Endodermal cell (in vitro differentiated cells): ENCODE results near the gene APBA1. TPM values are rescaled to one million over a fixed set of nuclear protein-coding genes. Genes with fewer than 3 reads are reported as not detected.

Experiments used
- DNase-seq: peaks from one replicate; pipeline ENCODE4 v3.0.0-alpha.2; 2017
- H3K27ac ChIP-seq: 2 replicates; pipeline ENCODE4 v1.5.1; 2013; ENCODE audit warnings: mild to moderate bottlenecking, low read depth, low read length, moderate library complexity
- H3K27me3 ChIP-seq: 2 replicates; pipeline ENCODE4 v1.6.1; 2013; ENCODE audit warnings: mild to moderate bottlenecking, low read length, moderate library complexity; ENCODE audit not compliant: insufficient read depth, control insufficient read depth, poor library complexity, severe bottlenecking
- H3K36me3 ChIP-seq: 2 replicates; pipeline ENCODE4 v1.7.0; 2013; ENCODE audit warnings: mild to moderate bottlenecking, low read length, moderate library complexity; ENCODE audit not compliant: control insufficient read depth, insufficient read depth
- H3K4me1 ChIP-seq: one replicate; pipeline ENCODE4 v1.7.0; 2013; ENCODE audit warnings: low read length; ENCODE audit not compliant: control insufficient read depth, insufficient read depth
- H3K4me3 ChIP-seq: 2 replicates; pipeline ENCODE4 v1.5.1; 2013; ENCODE audit warnings: mild to moderate bottlenecking, low read length, moderate library complexity
- H3K9ac ChIP-seq: 2 replicates; pipeline ENCODE4 v1.6.1; 2013; ENCODE audit warnings: mild to moderate bottlenecking, low read length, moderate library complexity; ENCODE audit not compliant: poor library complexity, severe bottlenecking; ENCODE audit errors: extremely low read depth
- H3K9me3 ChIP-seq: 2 replicates; pipeline ENCODE4 v1.6.1; 2013; ENCODE audit warnings: mild to moderate bottlenecking, low read length, moderate library complexity; ENCODE audit not compliant: control insufficient read depth
- H3K27ac Mint-ChIP-seq: 2 replicates; pipeline ENCODE4 v1.8.0; 2020; ENCODE audit warnings: mixed read lengths
- H3K27me3 Mint-ChIP-seq: 2 replicates; pipeline ENCODE4 v1.8.0; 2021; ENCODE audit warnings: mild to moderate bottlenecking, mixed read lengths; ENCODE audit not compliant: insufficient read depth
- H3K36me3 Mint-ChIP-seq: 2 replicates; pipeline ENCODE4 v1.8.0; 2020; ENCODE audit warnings: low read depth, mixed read lengths
- H3K4me1 Mint-ChIP-seq: 2 replicates; pipeline ENCODE4 v1.8.0; 2020; ENCODE audit warnings: mixed read lengths
- H3K4me3 Mint-ChIP-seq: 2 replicates; pipeline ENCODE4 v1.8.0; 2020; ENCODE audit warnings: mild to moderate bottlenecking, moderate library complexity, mixed read lengths
- H3K9me3 Mint-ChIP-seq: 2 replicates; pipeline ENCODE4 v1.8.0; 2020; ENCODE audit warnings: mild to moderate bottlenecking, mixed read lengths
- CTCF ChIP-seq: fragments of 200-600 bp; sonication (generic); conservative IDR thresholded peaks from 2 replicates; pipeline ENCODE4 v1.5.0; 2021; ENCODE audit warnings: antibody characterized with exemption, mild to moderate bottlenecking
- WGBS, 2 experiments: methylation state at CpG; one replicate each; pipeline versions ENCODE4 v1.1.5 to v1.1.7; 2013; ENCODE audit warnings: missing lambda C conversion rate in 2 of 2, mixed read lengths in 1 of 2; ENCODE audit not compliant: insufficient coverage in 1 of 2, insufficient read length in 1 of 2; 5-methylcytosine and 5-hydroxymethylcytosine counted together
- total RNA-seq, 2 donors: library from RNA; stranded (reverse); fragmentation: NEBNext Ultra II Directional in 1 of 2; extraction: Animal tissue kit (Norgen Biotek cat#: 25700) in 1 of 2; gene quantifications; 2 replicates in 1 of 2; 3 replicates in 1 of 2; pipeline ENCODE4 v1.2.1, GENCODE V29; 2021

APBA1 gene
- total RNA-seq, 2 donors from 2014 or later = 0.51 to 0.75 TPM

GRCh38 chr9:69497816-69498215 is 174.4 kb downstream of the APBA1 start:
- Histone ChIP-seq H3K4me1 (peaks cover 4% of the 10 kb centered on the region), H3K27me3 (peaks cover 75% of the 10 kb centered on the region), H3K36me3 (no peaks in the 10 kb centered on the region), H3K9ac (no peak overlapping the region), H3K9me3 (no peaks in the 10 kb centered on the region), H3K4me3 (no peak overlapping the region), H3K27ac (no peak overlapping the region)
- peaks cover 46% of the 10 kb centered on the region for H3K27me3 Mint-ChIP-seq
- no peak for TF ChIP-seq CTCF
- H3K9me3 Mint-ChIP-seq = no peaks in the 10 kb centered on the region
- H3K27ac Mint-ChIP-seq = no peak overlapping the region
- H3K36me3 Mint-ChIP-seq = no peaks in the 10 kb centered on the region
- 74 to 90% methylated on average over 3 to 4 of the region's 4 CpGs for WGBS, 2 experiments
- H3K4me3 Mint-ChIP-seq = no peak overlapping the region
- peaks cover 24% of the 10 kb centered on the region for H3K4me1 Mint-ChIP-seq
- no peak for DNase-seq

- Histone ChIP-seq H3K9me3 (no peaks in the 10 kb centered on the region), H3K27me3 (peaks cover 74% of the 10 kb centered on the region), H3K27ac (no peak overlapping the region), H3K4me3 (no peak overlapping the region), H3K36me3 (no peaks in the 10 kb centered on the region), H3K9ac (no peak overlapping the region), H3K4me1 (peaks cover 4% of the 10 kb centered on the region)
- no peak for TF ChIP-seq CTCF
- H3K27me3 Mint-ChIP-seq = peaks cover 42% of the 10 kb centered on the region
- no peak overlapping the region for H3K27ac Mint-ChIP-seq
- H3K4me1 Mint-ChIP-seq = peaks cover 24% of the 10 kb centered on the region
- no peaks in the 10 kb centered on the region for H3K9me3 Mint-ChIP-seq
- DNase-seq = no peak
- no peak overlapping the region for H3K4me3 Mint-ChIP-seq
- no peaks in the 10 kb centered on the region for H3K36me3 Mint-ChIP-seq
- WGBS, 2 experiments = 88 to 92% methylated on average over 3 to 4 of the region's 4 CpGs
These were observed 175.2 kb downstream of the APBA1 start for GRCh38 chr9:69496846-69497450.

- no peak overlapping the region for H3K27ac Mint-ChIP-seq
These were observed 176.9 kb downstream of the APBA1 start for GRCh38 chr9:69495296-69495695.

More at GRCh38 chr9:69495296-69495695, 176.9 kb downstream of the APBA1 start:
- no peak for TF ChIP-seq CTCF
- Mint-ChIP-seq H3K4me1 (peaks cover 17% of the 10 kb centered on the region), H3K9me3 (no peaks in the 10 kb centered on the region), H3K4me3 (no peak overlapping the region), H3K36me3 (no peaks in the 10 kb centered on the region), H3K27me3 (peaks cover 34% of the 10 kb centered on the region)
- Histone ChIP-seq H3K9me3 (no peaks in the 10 kb centered on the region), H3K4me1 (peaks cover 2% of the 10 kb centered on the region), H3K36me3 (no peaks in the 10 kb centered on the region), H3K27me3 (peaks cover 61% of the 10 kb centered on the region), H3K9ac (no peak overlapping the region), H3K4me3 (no peak overlapping the region), H3K27ac (no peak overlapping the region)
- peak; percentile 37 for DNase-seq
- 56 to 84% methylated on average over 7 to 10 of the region's 10 CpGs for WGBS, 2 experiments
